Measurements from ENCODE around the gene HCRTR2.

The HCRTR2 gene

DNA sequence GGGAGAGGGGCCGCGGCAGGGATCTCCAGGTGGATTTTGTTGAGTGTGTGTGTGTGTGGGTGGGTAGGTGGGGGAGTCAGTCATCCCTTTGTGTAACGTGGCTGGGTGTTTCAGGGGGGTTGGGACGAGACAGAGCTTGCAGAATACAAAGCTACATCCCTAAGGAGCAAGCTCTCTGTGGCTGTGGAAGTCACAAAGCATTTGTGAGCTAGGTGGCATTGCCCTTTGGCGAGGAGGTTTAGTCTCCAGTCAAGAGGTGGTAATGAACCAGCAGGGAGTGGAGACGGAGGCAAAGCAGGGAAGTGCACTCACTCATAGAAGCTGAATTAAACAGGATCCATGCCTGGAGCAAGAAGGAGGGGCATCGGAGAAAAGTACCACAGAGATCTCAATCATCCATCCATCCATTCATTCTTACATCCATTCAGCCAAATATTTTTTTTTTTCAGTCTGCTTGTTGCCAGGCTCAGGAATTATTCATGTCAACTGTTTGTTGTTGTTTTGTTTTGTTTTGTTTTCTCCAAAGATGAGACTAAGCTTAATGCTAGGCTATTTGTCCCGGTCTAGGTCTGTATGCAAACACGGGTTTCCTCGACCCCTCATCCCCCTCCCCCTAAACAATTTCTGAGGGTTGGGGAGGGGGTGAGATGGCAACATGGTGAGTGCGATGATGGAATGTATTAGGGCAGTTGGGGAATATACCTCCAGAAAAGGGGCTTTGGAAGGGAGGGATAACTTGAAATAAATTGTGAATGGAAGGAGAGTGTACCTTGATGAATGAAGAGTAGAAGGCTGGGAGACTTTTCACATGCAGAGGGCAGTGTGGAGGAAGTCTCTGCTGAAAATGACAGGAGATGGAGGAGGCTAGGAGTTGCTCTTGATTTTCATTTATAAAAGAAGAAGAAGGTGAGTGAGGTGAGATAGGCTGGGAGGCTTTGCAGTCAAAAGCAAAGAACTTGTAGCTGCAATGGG, 1.0 kb downstream of the HCRTR2 start:
- peaks cover 56% of the 10 kb centered on the region for H3K27me3 ChIP-seq (ENCODE audit: insufficient read depth, low read length)
- H2AFZ ChIP-seq (ENCODE audit: low read length, unreplicated experiment), result no peak overlapping the region
- H3K27ac ChIP-seq (ENCODE audit: low read depth, low read length), result no peak overlapping the region
- H3K4me3 ChIP-seq (ENCODE audit: low read depth, low read length), result no peak overlapping the region
- no peaks in the 10 kb centered on the region for H3K79me2 ChIP-seq (ENCODE audit: control insufficient read depth, insufficient read depth, low read length, unreplicated experiment)
- no peaks in the 10 kb centered on the region for H3K4me1 ChIP-seq (ENCODE audit: control insufficient read depth, insufficient read depth, low read length, unreplicated experiment)
- no peaks in the 10 kb centered on the region for H3K36me3 ChIP-seq (ENCODE audit: insufficient read depth, low read length)

GRCh38 chr6:55176958-55177357, 2.6 kb downstream of the HCRTR2 start:
- Histone ChIP-seq H3K27ac (ENCODE audit: low read depth, low read length) (no peak overlapping the region), H2AFZ (ENCODE audit: low read length, unreplicated experiment) (no peak overlapping the region), H3K27me3 (ENCODE audit: insufficient read depth, low read length) (peaks cover 58% of the 10 kb centered on the region), H3K79me2 (ENCODE audit: control insufficient read depth, insufficient read depth, low read length, unreplicated experiment) (no peaks in the 10 kb centered on the region), H3K4me3 (ENCODE audit: low read depth, low read length) (no peak overlapping the region), H3K4me1 (ENCODE audit: control insufficient read depth, insufficient read depth, low read length, unreplicated experiment) (no peaks in the 10 kb centered on the region), H3K36me3 (ENCODE audit: insufficient read depth, low read length) (no peaks in the 10 kb centered on the region)

- H3K36me3 ChIP-seq (ENCODE audit: insufficient read depth, low read length), result no peaks in the 10 kb centered on the region
- H3K27me3 ChIP-seq (ENCODE audit: insufficient read depth, low read length), result peaks cover 50% of the 10 kb centered on the region
- H3K4me3 ChIP-seq (ENCODE audit: low read depth, low read length), result no peak overlapping the region
- H2AFZ ChIP-seq (ENCODE audit: low read length, unreplicated experiment), result no peak overlapping the region
- H3K4me1 ChIP-seq (ENCODE audit: control insufficient read depth, insufficient read depth, low read length, unreplicated experiment), result no peaks in the 10 kb centered on the region
- no peak overlapping the region for H3K27ac ChIP-seq (ENCODE audit: low read depth, low read length)
- no peaks in the 10 kb centered on the region for H3K79me2 ChIP-seq (ENCODE audit: control insufficient read depth, insufficient read depth, low read length, unreplicated experiment)
Measured at GRCh38 chr6:55180258-55180657, 5.9 kb downstream of the HCRTR2 start.

DNA sequence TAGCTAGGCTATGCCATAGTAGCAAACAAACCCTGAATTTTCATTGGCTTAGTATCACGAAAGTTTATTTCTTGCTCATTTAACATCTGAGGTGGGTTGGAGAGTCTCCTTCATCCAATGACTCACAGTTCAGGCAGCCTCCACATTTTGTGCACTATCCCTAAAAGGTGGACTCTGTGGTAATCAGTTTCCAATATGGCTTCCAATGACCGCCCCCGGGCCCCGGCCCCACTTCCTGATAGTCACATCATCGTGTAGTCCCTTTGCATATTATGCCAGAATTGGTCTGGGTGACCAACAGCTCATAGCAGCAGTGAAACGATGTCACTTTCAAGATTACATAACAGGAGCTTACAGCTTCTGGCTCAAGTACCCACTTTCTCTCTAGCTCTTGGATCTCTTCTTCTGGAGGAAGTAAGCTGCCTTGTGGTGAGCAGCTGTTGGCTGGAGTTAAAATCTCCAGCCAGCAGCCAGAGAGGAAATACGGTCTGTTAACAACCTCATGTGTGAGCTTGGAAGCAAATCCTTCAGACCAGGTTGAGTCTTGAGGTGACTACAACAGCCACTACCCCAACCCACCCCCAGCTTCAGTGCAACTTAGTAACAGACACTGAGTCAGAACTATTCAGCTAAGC, 7.8 kb downstream of the HCRTR2 start:
- H3K36me3 ChIP-seq (ENCODE audit: insufficient read depth, low read length), result no peaks in the 10 kb centered on the region
- no peaks in the 10 kb centered on the region for H3K79me2 ChIP-seq (ENCODE audit: control insufficient read depth, insufficient read depth, low read length, unreplicated experiment)
- H3K27ac ChIP-seq (ENCODE audit: low read depth, low read length), result no peak overlapping the region
- no peak overlapping the region for H2AFZ ChIP-seq (ENCODE audit: low read length, unreplicated experiment)
- H3K4me1 ChIP-seq (ENCODE audit: control insufficient read depth, insufficient read depth, low read length, unreplicated experiment), result no peaks in the 10 kb centered on the region
- H3K4me3 ChIP-seq (ENCODE audit: low read depth, low read length), result no peak overlapping the region
- H3K27me3 ChIP-seq (ENCODE audit: insufficient read depth, low read length), result peaks cover 42% of the 10 kb centered on the region; the same call in 1 of the 2 replicates

DNA sequence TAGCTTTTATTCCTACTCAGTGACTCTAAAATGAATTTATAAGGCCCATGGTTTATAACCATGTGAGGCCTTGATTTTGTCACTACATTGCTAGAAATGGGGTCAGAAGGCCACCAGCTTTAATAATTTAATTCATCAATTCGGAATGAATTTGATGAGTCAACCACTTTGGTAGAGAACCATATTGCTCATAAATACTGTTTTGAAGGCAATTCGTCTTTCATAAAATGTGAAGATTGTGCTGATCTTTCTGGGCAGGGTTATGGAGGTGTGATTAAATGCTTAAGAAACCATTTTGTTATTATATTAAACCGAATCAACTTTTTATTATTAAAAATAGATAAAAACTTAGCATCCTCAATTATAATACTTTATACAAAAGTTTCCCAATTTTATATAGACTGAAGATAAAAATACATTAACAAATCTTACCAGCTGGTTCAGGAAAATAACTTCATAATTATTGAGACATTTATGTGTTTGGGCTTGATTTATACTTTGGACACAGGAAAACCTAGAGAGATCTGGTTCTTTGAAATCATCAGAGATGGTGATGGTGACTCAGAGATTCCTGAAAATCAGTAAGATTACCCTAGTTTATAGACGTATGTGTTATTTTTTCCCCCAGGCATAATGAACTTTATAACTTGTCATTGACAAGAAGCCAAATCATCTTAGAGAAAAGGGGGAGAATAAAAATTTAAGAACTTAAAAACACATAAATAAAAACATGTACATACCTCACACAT, 10.6 kb downstream of the HCRTR2 start:
- Histone ChIP-seq H3K79me2 (ENCODE audit: control insufficient read depth, insufficient read depth, low read length, unreplicated experiment) (no peaks in the 10 kb centered on the region), H2AFZ (ENCODE audit: low read length, unreplicated experiment) (no peak overlapping the region), H3K4me3 (ENCODE audit: low read depth, low read length) (no peak overlapping the region), H3K36me3 (ENCODE audit: insufficient read depth, low read length) (no peaks in the 10 kb centered on the region), H3K4me1 (ENCODE audit: control insufficient read depth, insufficient read depth, low read length, unreplicated experiment) (no peaks in the 10 kb centered on the region), H3K27me3 (ENCODE audit: insufficient read depth, low read length) (peaks cover 36% of the 10 kb centered on the region; the same call in 1 of the 2 replicates), H3K27ac (ENCODE audit: low read depth, low read length) (no peak overlapping the region)

DNA sequence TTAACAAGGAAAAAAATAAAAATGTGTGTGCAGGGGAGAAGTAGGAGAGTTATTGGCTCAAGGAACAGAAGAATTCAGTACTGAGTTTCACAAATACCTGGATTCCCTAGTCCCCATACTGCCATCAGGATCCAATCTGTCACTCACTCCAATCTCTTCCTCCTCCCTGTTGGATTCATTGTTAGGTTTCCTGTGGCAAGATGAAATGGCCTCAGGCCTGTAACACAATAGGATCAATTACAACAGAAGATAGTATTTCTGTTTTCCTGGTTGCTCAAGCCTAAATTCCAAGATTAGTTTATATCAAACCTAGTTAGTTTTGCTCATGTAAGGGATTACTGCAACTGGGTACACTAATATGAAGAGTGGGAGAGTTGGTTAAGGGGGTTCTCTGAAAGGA, 24.4 kb downstream of the HCRTR2 start:
- H3K4me3 ChIP-seq (ENCODE audit: low read depth, low read length), result no peak overlapping the region

DNA sequence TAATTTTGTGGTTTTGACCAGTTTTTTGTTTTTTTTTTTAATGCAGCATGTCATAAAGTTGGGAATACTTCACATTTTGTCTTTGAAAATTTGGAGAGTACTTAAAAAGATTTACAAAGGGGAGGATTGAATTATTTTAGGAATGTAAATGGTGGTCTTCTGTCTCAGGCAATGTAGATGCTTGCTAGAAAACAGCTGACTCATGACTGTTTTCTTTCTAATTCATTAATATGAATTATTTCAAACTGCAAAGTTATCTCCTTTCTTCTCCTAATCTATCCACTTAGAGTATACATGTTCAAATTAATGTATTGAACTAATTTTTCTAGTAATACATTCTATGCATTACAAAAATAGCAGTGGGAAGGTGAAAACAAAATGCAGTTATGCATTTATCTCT, 24.9 kb downstream of the HCRTR2 start:
- Histone ChIP-seq H3K27ac (ENCODE audit: low read depth, low read length) (no peak overlapping the region), H3K4me1 (ENCODE audit: control insufficient read depth, insufficient read depth, low read length, unreplicated experiment) (no peaks in the 10 kb centered on the region), H2AFZ (ENCODE audit: low read length, unreplicated experiment) (no peak overlapping the region), H3K27me3 (ENCODE audit: insufficient read depth, low read length) (peaks cover 19% of the 10 kb centered on the region), H3K36me3 (ENCODE audit: insufficient read depth, low read length) (no peaks in the 10 kb centered on the region), H3K79me2 (ENCODE audit: control insufficient read depth, insufficient read depth, low read length, unreplicated experiment) (no peaks in the 10 kb centered on the region), H3K4me3 (ENCODE audit: low read depth, low read length) (no peak overlapping the region)

More for the DNA sequence above, 24.4 kb downstream of the HCRTR2 start:
- Histone ChIP-seq H3K4me1 (ENCODE audit: control insufficient read depth, insufficient read depth, low read length, unreplicated experiment) (no peaks in the 10 kb centered on the region), H3K27me3 (ENCODE audit: insufficient read depth, low read length) (peaks cover 24% of the 10 kb centered on the region), H3K27ac (ENCODE audit: low read depth, low read length) (no peak overlapping the region), H3K79me2 (ENCODE audit: control insufficient read depth, insufficient read depth, low read length, unreplicated experiment) (no peaks in the 10 kb centered on the region), H2AFZ (ENCODE audit: low read length, unreplicated experiment) (no peak overlapping the region), H3K36me3 (ENCODE audit: insufficient read depth, low read length) (no peaks in the 10 kb centered on the region)

DNA sequence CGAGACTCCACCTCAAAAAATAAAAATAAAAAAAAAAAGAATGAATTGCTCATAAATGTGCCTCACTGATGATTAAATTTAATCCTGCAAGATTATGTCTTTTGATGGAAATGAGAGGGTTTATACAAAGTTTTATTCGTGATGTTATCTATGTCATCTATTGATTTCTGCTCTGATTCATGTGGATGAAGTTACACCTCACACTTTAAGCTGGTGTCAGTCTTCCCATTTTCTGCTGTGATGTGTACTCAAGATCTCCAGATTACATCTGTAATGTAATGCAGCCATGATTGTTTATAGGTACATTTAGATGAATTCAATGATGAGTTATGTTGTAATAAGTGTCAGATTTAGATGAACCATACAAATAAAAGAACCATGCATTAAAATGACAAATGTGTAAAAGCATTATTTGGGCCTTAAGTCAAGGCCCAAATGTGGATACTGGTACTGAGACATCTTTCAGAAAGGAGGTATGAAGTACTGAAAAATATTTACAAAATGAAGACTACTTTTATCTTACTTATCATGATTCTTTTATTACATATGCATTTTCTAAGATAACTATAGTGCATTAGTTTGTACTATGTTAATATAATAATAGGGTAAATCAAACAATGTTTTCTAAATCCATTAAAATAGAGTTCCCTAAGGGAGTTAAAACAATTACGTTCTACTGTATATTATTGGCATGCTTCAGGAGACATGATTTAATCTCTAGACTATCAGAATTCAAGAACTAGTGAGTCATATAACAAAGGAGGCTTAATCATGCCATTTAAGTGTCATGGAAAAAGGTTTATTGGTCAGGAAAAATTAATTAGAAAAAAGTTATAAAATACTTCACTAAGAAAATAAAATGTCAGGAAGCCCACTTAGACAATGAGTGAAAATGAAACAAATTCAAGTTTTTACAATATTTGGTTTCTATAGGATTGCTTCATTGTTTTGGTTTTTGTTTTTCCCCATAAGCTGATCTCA, 34.5 kb downstream of the HCRTR2 start:
- Histone ChIP-seq H3K79me2 (ENCODE audit: control insufficient read depth, insufficient read depth, low read length, unreplicated experiment) (no peaks in the 10 kb centered on the region), H3K27me3 (ENCODE audit: insufficient read depth, low read length) (peaks cover 16% of the 10 kb centered on the region), H3K27ac (ENCODE audit: low read depth, low read length) (no peak overlapping the region), H3K4me1 (ENCODE audit: control insufficient read depth, insufficient read depth, low read length, unreplicated experiment) (no peaks in the 10 kb centered on the region), H3K36me3 (ENCODE audit: insufficient read depth, low read length) (no peaks in the 10 kb centered on the region), H2AFZ (ENCODE audit: low read length, unreplicated experiment) (no peak overlapping the region), H3K4me3 (ENCODE audit: low read depth, low read length) (no peak overlapping the region)

DNA sequence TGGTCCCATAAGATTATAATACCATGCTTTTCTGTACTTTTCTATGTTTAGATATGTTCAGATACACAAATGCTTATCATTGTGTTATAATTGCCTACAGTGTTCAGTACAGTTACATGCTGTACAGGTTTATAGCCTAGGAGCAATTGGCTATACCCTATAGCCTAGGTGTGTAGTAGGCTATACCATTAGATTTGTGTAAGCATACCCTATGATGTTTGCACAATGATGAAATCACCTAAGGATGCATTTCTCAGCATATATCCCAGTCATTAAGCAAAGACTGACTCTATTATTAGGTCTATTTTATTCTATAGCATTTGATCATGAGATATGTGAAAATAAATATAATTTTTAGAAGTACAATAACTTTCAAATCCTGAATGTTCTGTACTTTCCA, 36.6 kb downstream of the HCRTR2 start:
- Histone ChIP-seq H3K27me3 (ENCODE audit: insufficient read depth, low read length) (peaks cover 12% of the 10 kb centered on the region), H3K79me2 (ENCODE audit: control insufficient read depth, insufficient read depth, low read length, unreplicated experiment) (no peaks in the 10 kb centered on the region), H3K36me3 (ENCODE audit: insufficient read depth, low read length) (no peaks in the 10 kb centered on the region), H3K27ac (ENCODE audit: low read depth, low read length) (no peak overlapping the region), H3K4me3 (ENCODE audit: low read depth, low read length) (no peak overlapping the region), H2AFZ (ENCODE audit: low read length, unreplicated experiment) (no peak overlapping the region), H3K4me1 (ENCODE audit: control insufficient read depth, insufficient read depth, low read length, unreplicated experiment) (no peaks in the 10 kb centered on the region)

- no peaks in the 10 kb centered on the region for H3K79me2 ChIP-seq (ENCODE audit: control insufficient read depth, insufficient read depth, low read length, unreplicated experiment)
- H3K4me3 ChIP-seq (ENCODE audit: low read depth, low read length), result no peak overlapping the region
- no peak overlapping the region for H3K27ac ChIP-seq (ENCODE audit: low read depth, low read length)
- no peak overlapping the region for H2AFZ ChIP-seq (ENCODE audit: low read length, unreplicated experiment)
- no peaks in the 10 kb centered on the region for H3K4me1 ChIP-seq (ENCODE audit: control insufficient read depth, insufficient read depth, low read length, unreplicated experiment)
- peaks cover 11% of the 10 kb centered on the region for H3K27me3 ChIP-seq (ENCODE audit: insufficient read depth, low read length)
- H3K36me3 ChIP-seq (ENCODE audit: insufficient read depth, low read length), result no peaks in the 10 kb centered on the region
Measured at GRCh38 chr6:55212156-55212555, 37.8 kb downstream of the HCRTR2 start.

Measured in ACC112 (cell line).